ENCODE results near the gene LYSMD1. TPM values are rescaled to one million over a fixed set of nuclear protein-coding genes. Genes with fewer than 3 reads are reported as not detected.

Gene LYSMD1
- total and polyA plus RNA-seq, 2 donors (not counting 1 experiment from before 2014, with no cell fraction given), result 4.6 to 9.7 TPM

- TF ChIP-seq CTCF (conservative IDR thresholded peaks at IDR 0.05 in 1 of 2, IDR thresholded peaks at IDR 0.05 in 1 of 2; ENCODE audit: low read depth in 1 of 2, low read length in 2 of 2), result peak; percentile 64 to 70
- TF ChIP-seq EZH2 (IDR thresholded peaks at IDR 0.05; ENCODE audit: low read length, missing control alignments), result no peak
- H3K27ac ChIP-seq (ENCODE audit: insufficient read depth, low read length), result peak within 1 kb of the TSS; percentile 35
Measured at GRCh38 chr1:151175863-151176262, 10.2 kb upstream of the LYSMD1 start, which contains the start of gene TMOD4. TSS of gene TMOD4 (minus strand) at chr1:151175981. CDS start at chr1:151174875, 1,106 bp downstream.

DNA sequence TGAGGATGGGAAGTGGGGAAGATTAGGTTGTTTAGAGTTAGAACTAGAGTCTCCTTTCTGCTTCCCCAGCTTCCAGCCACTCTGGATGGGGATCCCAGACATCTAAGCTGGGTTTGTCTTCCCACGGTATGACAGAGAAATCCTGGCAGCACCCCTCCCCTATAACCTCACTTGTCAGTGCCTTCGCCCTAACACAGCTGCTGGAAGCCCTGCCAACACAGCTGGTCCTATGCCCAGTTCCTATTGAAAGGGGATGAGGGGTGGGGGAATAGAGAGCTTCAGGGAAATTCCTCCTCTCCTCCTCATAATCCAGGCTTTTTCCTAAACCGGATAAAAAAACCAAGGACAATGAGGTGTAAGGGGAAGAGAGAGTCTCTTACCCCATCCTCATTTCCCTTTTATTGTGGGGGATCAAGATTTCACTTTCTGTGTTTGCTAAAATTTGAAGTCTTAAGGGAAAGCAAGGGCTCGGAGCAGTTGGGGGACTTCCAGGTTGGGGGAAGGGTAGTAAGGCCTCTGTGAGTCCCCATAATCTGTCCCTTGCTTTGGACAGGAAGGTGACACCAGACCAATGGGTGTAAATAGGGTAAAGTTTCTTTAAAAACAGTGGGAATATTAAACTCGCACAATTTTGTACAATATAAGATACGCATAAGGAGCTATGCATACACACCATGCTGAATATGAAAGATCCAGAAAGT lies 9.5 kb upstream of the LYSMD1 start:
- peak in 1 of 2 donors; percentile 74 for DNase-seq (ENCODE audit: low read depth in 2 of 2)
- Histone ChIP-seq H3K27ac (ENCODE audit: insufficient read depth, low read length) (peak overlapping the region; percentile 35), H3K4me3 (replicated peaks in 1 of 4; ENCODE audit: control extremely low read depth in 1 of 4, insufficient read depth in 1 of 4, low read depth in 3 of 4, low read length in 4 of 4) (no peak overlapping the region), H2AFZ (ENCODE audit: low read length) (no peak overlapping the region), H3K9me3 (ENCODE audit: control insufficient read depth, insufficient read depth, low read depth, low read length) (no peaks in the 10 kb centered on the region), H3K27me3 (ENCODE audit: control insufficient read depth, insufficient read depth, low read length) (no peaks in the 10 kb centered on the region), H3K79me2 (ENCODE audit: control insufficient read depth, insufficient read depth, low read length) (no peaks in the 10 kb centered on the region), H3K4me2 (ENCODE audit: extremely low read depth, insufficient read depth, low read length) (no peak overlapping the region), H3K36me3 (ENCODE audit: control insufficient read depth, insufficient read depth, low read length) (peaks cover 12% of the 10 kb centered on the region), H4K20me1 (ENCODE audit: control insufficient read depth, extremely low read depth, insufficient read depth, low read length) (no peaks in the 10 kb centered on the region), H3K4me1 (ENCODE audit: control insufficient read depth, extremely low read depth, insufficient read depth, low read length) (no peaks in the 10 kb centered on the region), H3K9ac (ENCODE audit: insufficient read depth, low read length) (no peak overlapping the region)
- no peak for TF ChIP-seq EZH2 (IDR thresholded peaks at IDR 0.05; ENCODE audit: low read length, missing control alignments)
- TF ChIP-seq CTCF (conservative IDR thresholded peaks at IDR 0.05 in 1 of 2, IDR thresholded peaks at IDR 0.05 in 1 of 2; ENCODE audit: low read depth in 1 of 2, low read length in 2 of 2), result no peak

More at GRCh38 chr1:151175863-151176262, 10.2 kb upstream of the LYSMD1 start, which contains the start of gene TMOD4:
- Histone ChIP-seq H4K20me1 (ENCODE audit: control insufficient read depth, extremely low read depth, insufficient read depth, low read length) (no peaks in the 10 kb centered on the region), H3K36me3 (ENCODE audit: control insufficient read depth, insufficient read depth, low read length) (peaks cover 15% of the 10 kb centered on the region), H3K27me3 (ENCODE audit: control insufficient read depth, insufficient read depth, low read length) (no peaks in the 10 kb centered on the region), H3K79me2 (ENCODE audit: control insufficient read depth, insufficient read depth, low read length) (no peaks in the 10 kb centered on the region), H3K9ac (ENCODE audit: insufficient read depth, low read length) (no peak within 1 kb of the TSS), H3K4me1 (ENCODE audit: control insufficient read depth, extremely low read depth, insufficient read depth, low read length) (no peaks in the 10 kb centered on the region), H3K4me3 (replicated peaks in 1 of 4; ENCODE audit: control extremely low read depth in 1 of 4, insufficient read depth in 1 of 4, low read depth in 3 of 4, low read length in 4 of 4) (no peak within 1 kb of the TSS), H3K4me2 (ENCODE audit: extremely low read depth, insufficient read depth, low read length) (no peak within 1 kb of the TSS), H2AFZ (ENCODE audit: low read length) (no peak within 1 kb of the TSS), H3K9me3 (ENCODE audit: control insufficient read depth, insufficient read depth, low read depth, low read length) (no peaks in the 10 kb centered on the region)
- peak in 1 of 2 donors; percentile 37 for DNase-seq (ENCODE audit: low read depth in 2 of 2)

DNA sequence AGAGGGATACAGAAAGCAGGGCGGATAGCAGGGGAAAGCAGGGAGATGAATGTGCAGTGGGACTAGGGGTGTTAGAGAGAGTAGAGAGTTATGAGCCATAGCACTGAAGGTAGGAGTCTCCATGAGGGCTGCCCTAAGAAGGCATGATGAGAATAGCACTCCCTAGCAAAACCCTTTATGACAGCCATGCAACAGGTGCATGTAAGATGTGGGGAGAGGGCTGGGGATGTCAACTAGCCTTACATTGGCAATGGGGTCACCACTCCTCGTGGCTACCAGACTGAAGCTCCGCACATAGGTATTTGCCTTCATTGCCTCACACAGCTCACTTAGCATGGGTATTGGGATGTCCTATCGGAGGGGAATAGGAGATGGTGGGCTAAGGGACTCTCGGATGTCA lies 5.5 kb upstream of the LYSMD1 start:
- DNase-seq (ENCODE audit: low read depth in 2 of 2), result no peak
- Histone ChIP-seq H3K36me3 (ENCODE audit: control insufficient read depth, insufficient read depth, low read length) (peaks cover 17% of the 10 kb centered on the region), H3K27me3 (ENCODE audit: control insufficient read depth, insufficient read depth, low read length) (no peaks in the 10 kb centered on the region), H3K9ac (ENCODE audit: insufficient read depth, low read length) (no peak overlapping the region), H3K27ac (ENCODE audit: insufficient read depth, low read length) (no peak overlapping the region), H3K9me3 (ENCODE audit: control insufficient read depth, insufficient read depth, low read depth, low read length) (no peaks in the 10 kb centered on the region), H3K79me2 (ENCODE audit: control insufficient read depth, insufficient read depth, low read length) (peaks cover 9% of the 10 kb centered on the region), H4K20me1 (ENCODE audit: control insufficient read depth, extremely low read depth, insufficient read depth, low read length) (no peaks in the 10 kb centered on the region), H3K4me1 (ENCODE audit: control insufficient read depth, extremely low read depth, insufficient read depth, low read length) (peaks cover 6% of the 10 kb centered on the region), H2AFZ (ENCODE audit: low read length) (no peak overlapping the region), H3K4me3 (replicated peaks in 1 of 4; ENCODE audit: control extremely low read depth in 1 of 4, insufficient read depth in 1 of 4, low read depth in 3 of 4, low read length in 4 of 4) (no peak overlapping the region), H3K4me2 (ENCODE audit: extremely low read depth, insufficient read depth, low read length) (no peak overlapping the region)
- TF ChIP-seq CTCF (conservative IDR thresholded peaks at IDR 0.05 in 1 of 2, IDR thresholded peaks at IDR 0.05 in 1 of 2; ENCODE audit: low read depth in 1 of 2, low read length in 2 of 2) (no peak), EZH2 (IDR thresholded peaks at IDR 0.05; ENCODE audit: low read length, missing control alignments) (no peak)

Data from fibroblast of lung (primary cell).